Measurements from ENCODE around the gene MARK4. TPM values are rescaled to one million over a fixed set of nuclear protein-coding genes. Genes with fewer than 3 reads are reported as not detected.
"Not testable (repeated sequence)": the region's sequence is repeated elsewhere in the genome, so short reads cannot be mapped to it uniquely, and the experiment has no call there.

Gene MARK4
- total RNA-seq, 1 donor from 2014 or later, result 32.6 TPM

DNA sequence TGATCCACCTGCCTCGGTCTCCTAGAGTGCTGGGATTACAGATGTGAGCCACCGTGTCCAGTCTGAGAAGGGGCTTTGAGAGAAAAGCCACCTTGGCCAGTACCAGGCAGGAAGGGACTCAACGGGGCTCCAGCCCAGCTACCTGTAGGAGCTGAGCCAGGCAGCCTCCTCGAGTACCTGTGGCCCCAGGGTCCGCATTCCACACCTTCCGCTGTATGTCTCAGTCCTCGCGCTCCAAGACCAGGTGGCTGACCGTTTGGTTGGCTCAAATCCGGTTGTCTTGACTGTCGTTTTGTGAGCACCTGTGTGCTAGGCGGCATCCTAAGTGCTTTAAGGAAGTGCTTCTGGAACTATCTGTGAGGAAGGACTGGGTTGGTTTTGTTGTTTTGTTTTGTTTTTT is 16.2 kb downstream of the MARK4 start:
- DNase-seq (ENCODE audit: low spot score in 2 of 2), result no peak
- no peak for FAIRE-seq

DNA sequence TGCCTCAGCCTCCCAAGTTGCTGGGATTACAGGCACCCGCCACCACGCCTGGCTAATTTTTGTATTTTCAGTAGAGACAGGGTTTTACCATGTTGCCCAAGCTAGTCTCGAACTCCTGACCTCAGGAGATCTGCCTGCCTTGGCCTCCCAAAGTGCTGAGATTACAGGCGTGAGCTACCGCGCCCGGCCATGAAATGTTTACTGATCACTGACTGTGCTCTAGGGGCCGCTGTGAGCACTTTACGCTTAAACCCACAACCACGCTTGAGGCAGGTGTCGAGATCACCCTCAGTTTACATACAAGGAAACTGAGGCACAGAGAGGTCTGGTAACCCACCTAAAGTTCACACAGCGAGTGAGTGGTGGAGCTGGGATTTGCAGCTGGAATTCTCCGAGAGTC is 18.9 kb downstream of the MARK4 start:
- not testable (repeated sequence) for FAIRE-seq; DNase-seq (ENCODE audit: low spot score in 2 of 2)

DNA sequence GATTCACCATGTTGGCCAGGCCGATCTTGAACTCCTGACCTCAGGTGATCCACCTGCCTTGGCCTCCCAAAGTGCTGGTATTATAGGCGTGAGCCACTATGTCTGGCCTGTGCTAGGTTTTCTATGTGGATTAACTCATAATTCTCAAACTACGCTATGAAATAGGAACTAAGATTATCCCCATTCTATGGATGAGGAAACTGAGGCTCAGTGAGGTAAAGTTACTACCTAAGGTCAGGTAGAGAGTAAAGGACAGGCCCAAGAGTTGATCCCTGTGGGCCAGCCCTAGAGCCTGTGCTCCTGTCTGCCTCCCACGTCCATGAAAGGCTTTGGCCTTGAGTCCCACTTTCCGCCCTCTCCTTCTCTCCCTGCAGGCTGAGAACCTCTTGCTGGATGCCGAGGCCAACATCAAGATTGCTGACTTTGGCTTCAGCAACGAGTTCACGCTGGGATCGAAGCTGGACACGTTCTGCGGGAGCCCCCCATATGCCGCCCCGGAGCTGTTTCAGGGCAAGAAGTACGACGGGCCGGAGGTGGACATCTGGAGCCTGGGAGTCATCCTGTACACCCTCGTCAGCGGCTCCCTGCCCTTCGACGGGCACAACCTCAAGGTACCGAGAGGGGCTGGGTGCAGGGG is 20.1 kb downstream of the MARK4 start:
- DNase-seq (ENCODE audit: low spot score in 2 of 2) (no peak), FAIRE-seq (no peak)

DNA sequence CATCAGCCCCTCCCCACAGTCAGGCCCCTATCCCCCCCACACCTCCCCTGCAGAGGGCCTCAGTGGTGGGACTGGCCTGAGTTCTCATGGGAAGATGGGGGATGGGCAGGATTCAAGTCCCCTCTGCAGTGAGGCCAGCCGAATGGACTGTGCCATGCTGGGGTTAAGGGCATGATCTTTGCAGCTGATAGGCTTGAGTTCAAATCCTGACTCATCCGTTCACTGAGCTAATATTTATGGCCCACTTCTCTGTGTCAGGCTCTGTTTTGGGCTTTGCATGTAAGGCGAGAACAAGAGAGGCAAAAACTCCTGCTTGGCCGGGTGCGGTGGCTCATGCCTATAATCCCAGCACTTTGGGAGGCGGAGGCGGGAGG is 20.7 kb downstream of the MARK4 start:
- FAIRE-seq, result no peak

DNA sequence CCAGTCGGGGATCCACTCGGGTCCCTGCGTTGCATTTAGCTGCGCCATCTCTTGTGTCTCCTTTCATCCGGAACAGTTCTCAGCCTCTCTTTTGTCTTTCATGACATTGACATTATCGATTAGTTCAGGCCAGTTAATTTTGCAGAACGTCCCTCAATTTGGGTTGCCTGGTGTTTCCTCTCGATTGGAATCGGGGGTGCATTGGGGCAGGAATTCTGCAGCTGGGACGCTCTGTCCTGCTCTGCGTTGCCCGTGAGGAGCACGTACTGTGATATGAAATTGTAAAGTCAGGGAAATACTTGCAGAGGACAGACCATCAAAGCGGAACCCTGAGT is 22.4 kb downstream of the MARK4 start:
- FAIRE-seq, result no peak
- DNase-seq (ENCODE audit: low spot score in 2 of 2), result no peak

More for the DNA sequence above, 20.7 kb downstream of the MARK4 start:
- no peak for DNase-seq (ENCODE audit: low spot score in 2 of 2)

DNA sequence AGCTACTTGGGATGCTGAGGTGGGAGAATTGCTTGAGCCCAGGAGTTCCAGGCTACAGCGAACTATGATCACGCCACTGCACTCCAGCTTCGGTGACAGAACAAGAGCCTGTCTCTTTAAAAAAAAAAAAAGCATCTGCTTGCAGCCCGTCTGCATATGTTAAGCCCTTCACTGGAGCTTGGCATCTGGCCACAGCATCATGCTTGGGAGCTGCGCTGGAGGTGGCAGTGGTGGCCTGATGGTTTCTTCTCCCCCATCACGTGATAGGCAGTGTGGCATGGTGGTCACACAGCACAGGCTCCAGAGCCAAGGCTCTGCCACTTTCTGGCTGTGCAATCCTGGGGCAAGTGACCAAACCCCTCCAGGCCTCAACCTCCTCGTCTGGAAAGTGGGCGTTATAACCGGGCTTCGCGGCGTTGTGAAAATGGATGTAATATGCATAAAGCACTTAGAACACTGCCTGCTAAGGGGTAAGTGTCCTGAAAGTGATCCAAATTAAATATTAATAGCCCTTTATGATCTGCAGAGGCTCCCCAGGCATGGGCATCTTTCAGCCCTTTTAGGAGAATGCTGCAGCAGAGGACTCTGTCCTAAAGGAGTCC is 24.4 kb downstream of the MARK4 start:
- FAIRE-seq (no peak), DNase-seq (ENCODE audit: low spot score in 2 of 2) (no peak)

DNA sequence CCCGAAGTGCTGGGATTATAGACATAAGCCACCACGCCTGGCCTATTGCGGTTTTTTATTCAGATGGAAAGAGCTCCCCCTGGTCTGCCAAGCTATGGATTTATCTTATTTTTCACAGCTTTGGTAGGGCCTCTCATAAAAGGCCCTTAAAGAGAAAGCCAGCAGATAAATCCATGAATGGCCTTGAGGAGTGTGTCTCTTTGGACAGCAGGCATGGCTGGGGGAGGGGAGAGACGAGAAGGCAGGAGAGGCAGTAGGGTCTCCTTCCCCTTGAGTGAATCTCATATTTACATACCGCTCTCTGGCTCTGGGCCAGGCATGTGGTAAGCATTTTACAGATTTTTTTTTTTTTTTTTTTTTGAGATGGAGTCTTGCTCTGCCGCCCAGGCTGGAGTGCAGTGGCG is 25.2 kb downstream of the MARK4 start:
- no peak for DNase-seq (ENCODE audit: low spot score in 2 of 2)
- FAIRE-seq, result no peak

DNA sequence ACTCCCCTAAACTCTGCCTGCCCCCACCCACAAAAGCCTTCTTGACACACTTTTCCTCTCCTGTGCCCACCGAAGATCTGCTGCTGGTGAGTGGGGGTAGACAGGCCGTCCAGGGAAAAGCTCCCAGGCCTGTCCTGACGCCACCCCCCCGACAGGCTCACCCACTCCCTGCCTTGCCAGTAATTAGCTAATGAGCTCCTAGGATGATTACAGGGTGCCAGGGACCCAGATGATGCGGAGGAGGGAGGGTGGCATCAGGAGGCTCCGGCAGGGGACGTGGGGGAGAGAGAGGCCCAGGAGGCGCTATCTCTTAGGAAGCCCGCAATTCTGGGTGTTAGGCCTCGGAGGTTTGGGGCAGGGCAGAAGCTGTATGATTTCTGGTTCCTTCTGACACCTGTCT is 27.0 kb downstream of the MARK4 start:
- DNase-seq (ENCODE audit: low spot score in 2 of 2) (no peak), FAIRE-seq (no peak)

DNA sequence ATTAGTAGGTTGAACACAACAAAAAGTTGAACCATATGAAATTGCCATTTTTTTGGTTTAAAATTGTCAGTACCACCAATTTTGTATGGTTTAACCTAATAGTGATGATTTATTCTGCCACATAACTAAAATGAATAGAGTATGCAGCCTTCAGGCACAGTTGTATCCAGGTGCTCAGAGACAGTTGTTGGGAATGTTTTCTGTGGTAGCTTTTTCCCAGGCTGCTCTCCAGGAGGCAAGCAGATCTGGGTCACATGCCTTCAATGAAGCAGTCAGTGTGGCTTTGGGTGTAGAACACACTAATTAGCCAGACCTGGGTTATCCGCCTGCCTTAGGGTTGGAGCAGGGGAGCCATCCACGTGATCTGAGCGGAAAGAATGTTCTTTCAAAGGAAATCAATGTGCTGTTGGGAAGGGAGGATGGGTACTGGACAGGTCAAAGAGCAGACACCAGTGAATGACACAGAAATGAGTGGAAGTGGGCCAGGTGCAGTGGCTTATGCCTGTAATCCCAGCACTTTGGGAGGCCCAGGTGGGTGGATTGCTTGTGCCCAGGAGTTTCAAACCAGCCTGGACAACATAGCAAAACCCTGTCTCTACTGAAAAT is 28.6 kb downstream of the MARK4 start:
- FAIRE-seq (no peak), DNase-seq (ENCODE audit: low spot score in 2 of 2) (no peak)

DNA sequence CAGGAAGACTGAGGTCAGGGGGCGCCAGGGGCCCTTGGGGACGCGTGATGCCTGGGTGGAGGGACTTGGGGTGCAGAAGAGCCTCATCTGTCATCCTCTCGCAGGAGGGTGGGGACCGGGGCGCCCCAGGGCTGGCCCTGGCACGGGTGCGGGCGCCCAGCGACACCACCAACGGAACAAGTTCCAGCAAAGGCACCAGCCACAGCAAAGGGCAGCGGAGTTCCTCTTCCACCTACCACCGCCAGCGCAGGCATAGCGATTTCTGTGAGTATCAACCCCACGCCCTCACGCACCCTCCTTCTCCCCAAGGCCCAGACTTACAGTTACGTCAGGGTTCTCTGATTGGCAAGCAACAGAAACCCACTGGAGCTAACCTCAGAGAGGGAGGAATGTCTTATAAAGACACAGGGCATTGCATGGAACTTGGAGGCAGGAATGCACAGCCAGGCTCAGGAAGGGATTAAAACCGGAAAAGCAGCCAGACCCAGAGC is 29.4 kb downstream of the MARK4 start:
- DNase-seq (ENCODE audit: low spot score in 2 of 2) (no peak), FAIRE-seq (no peak)

DNA sequence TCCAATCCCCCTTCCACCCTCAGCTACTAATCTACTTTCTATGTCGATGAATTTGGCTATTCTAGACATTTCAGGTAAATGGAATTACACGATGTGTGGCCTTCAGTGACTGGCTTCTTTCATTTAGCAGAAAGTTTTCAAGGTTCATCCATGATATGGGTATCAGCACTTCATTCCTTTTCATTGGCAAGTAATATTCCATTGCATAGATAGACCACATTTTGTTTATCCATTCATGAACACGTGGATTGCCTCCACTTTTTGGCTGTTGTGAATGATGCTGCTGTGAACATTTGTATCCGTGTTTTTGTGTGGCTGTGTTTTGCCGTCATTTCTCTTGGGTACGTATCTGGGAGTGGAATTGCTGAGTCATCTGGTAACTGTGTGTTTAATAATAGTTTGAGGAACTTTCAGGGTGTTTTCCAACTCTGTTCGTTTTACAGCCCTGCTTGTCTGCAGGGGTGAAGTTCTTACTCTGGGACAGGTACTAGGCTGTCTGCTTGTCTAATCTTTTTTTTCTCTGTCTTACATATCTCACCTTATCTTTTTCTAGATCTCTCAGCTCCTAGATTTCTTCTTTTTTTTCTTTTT is 32.5 kb downstream of the MARK4 start:
- FAIRE-seq (no peak), DNase-seq (ENCODE audit: low spot score in 2 of 2) (no peak)

DNA sequence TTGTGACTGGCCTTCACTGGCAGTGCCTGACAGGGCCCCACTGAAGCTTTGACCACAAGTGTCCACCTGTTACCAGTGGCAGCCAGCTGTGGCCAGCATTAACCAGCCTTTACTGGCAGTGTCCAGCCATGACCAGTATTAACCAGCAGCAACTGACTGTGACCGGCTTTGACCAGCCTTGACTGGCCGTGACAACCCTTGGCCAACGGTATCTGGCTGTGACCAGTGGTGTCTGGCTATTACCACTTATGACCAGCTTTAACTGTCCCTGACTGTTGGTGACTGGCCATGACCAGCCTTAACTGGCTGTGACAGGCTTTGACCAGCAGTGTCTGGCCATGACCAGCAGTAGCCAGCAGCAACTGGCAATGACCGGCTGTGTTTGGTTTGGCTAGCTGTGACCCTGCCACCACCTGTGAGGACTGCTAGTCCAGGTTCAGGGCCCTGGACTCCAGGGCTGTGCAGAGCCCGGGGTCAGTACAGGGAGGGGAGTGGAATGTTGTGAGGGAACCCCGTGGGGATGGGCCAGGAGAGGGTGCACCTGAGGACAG is 39.4 kb downstream of the MARK4 start:
- FAIRE-seq (no peak), DNase-seq (ENCODE audit: low spot score in 2 of 2) (no peak)

DNA sequence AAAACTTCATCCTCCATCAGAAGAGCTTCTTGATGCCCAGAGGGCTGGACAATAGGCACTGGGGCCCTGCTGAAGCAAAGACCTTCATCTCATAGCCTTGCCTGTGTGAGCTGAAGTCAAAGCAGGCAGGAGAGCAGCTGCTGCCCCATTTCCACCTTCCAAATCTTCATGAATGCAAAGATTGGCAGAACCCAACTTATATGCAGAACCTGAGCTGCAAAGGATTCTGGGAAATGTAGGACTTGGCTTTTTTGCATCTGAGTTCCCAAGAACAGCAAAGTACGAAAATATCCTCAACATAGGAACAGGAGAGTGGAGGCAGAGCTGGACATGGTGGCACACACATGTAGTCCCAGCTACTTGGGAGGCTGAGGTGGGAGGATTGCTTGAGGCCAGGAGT is 40.8 kb downstream of the MARK4 start:
- FAIRE-seq (no peak), DNase-seq (ENCODE audit: low spot score in 2 of 2) (no peak)

DNA sequence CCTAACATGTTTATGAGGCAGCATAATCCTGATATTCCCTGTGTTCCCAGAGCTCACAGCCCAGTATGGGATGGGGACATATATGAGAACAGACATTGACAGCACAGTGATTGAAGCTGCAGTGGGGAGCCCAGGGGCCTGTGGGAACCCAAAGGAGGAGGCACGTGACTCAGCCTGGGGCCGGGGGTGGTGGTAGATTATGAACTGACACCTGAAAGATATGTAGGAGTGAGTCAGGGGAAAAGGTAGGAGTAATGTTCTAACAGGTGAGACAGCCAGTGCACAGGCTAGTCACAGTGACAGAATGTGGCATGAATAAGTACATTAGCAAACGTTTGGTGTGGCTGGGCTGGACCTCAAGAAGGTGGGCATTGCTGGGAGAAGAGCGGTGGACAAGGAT is 42.6 kb downstream of the MARK4 start:
- DNase-seq (ENCODE audit: low spot score in 2 of 2) (no peak), FAIRE-seq (no peak)

DNA sequence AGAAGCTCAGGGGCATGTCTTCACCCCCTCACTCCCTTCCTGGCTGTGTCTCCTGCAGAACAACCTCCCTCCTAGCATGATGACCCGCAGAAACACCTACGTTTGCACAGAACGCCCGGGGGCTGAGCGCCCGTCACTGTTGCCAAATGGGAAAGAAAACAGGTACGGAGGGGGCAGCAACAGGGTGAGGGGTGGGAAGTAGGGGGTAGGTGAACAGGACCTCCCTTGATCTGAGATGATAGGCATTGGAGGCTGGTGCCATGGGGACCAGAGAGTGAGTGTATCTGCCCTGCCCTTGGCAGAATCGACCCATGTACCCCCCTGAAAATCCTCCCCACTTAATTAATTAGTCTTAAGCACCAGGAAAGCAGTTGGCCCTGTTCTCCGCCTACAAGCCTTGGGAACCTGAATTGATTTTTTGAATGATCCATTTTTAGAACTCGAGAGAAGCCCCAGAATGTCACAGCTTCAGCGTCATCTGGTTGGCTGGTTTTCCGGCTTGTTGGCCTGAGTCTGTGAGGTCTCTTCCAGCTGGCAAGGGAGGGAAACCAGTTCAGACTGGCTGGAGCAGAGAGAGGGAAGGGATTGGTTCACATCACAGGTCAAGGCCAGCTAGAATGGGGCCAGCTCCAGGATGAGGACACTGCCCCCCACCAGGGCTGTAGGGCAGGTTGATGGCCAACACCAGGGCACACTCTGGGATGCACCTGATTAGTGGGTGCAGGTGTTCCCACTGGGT is 43.4 kb downstream of the MARK4 start:
- DNase-seq (ENCODE audit: low spot score in 2 of 2) (no peak), FAIRE-seq (no peak)

DNA sequence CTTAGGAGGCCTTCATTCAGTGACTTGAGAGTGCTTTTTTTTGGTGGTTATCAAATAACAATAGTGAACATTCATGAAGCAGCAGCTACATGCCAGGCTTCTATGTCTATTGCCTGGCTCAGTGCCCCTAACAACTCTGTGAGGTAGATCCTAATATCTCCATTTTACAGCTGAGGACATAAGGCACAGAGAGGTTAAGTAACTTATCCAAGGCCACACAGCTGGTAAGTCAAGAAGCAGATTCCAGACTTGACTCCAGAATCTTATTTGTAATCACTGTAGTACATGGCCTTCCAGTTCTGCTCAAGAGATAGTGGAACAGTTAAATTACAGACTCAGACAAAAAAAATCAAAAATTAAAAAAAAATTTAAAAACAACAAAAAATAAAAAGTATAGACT is 44.8 kb downstream of the MARK4 start:
- FAIRE-seq (no peak), DNase-seq (ENCODE audit: low spot score in 2 of 2) (no peak)

DNA sequence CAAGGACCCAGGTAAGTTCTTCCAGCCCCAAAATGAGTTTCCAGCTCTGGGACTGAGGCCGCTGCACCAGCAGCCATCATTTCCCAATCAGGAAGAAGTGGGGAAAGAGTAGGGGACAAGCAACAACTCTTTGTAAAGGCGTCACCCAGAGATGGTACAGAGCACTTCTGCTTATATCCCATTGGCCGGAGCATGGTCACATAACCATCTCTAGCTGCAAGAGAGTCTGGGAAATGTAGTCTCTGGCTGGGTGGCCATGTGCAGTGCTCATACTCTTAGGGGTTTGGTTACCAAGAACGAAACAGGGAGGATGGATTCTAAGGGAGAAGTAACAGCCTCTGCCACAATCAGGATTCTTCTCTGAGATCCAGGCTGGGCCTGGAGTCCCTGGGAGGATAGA is 45.3 kb downstream of the MARK4 start:
- FAIRE-seq, result no peak
- no peak for DNase-seq (ENCODE audit: low spot score in 2 of 2)

DNA sequence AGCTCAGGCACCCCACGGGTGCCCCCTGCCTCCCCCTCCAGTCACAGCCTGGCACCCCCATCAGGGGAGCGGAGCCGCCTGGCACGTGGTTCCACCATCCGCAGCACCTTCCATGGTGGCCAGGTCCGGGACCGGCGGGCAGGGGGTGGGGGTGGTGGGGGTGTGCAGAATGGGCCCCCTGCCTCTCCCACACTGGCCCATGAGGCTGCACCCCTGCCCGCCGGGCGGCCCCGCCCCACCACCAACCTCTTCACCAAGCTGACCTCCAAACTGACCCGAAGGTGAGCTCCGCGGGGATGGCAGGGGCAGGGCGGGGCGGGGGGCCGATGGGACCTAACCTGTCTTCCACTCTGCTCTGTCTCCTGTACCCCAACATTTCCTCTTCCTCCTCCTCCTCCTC is 46.6 kb downstream of the MARK4 start:
- DNase-seq (ENCODE audit: low spot score in 2 of 2) (no peak), FAIRE-seq (no peak)

DNA sequence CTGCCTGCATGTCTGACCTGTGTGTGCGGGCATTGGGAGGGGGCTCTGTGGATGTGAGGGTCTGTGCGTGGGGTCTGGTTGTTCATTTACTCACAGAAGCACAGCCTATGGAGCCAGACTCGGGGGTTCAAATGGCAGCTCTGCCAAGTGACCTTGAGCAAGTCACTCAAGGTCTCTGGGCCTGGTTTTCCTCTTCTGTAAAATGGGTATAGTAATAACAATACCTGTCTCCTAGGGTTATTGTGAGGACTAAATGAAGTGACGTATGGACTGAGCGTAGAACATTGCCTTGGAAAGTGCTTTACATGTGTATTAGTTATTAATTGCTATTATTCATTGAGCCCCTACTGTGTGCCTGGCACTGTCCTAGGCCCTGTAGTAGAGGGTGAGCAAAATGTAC is 47.2 kb downstream of the MARK4 start:
- FAIRE-seq (no peak), DNase-seq (ENCODE audit: low spot score in 2 of 2) (no peak)

DNA sequence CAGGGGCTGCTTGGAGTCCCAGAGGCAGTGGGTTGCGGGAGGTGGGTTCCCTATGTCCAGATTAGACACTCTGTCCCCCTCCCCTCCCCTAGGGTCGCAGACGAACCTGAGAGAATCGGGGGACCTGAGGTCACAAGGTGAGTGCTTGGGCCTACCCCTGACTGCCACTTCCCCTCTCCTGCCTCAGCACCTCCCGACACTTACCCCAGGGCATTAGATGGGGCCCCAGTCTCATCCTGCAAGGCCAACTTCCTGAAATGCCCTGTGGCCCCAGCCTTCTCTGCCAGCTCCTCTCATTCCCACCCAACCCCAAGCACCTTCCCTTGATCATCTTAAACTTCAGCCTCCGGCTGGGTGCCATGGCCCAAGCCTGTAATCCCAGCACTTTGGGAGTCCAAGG is 48.6 kb downstream of the MARK4 start:
- DNase-seq (ENCODE audit: low spot score in 2 of 2) (no peak), FAIRE-seq (no peak)

DNA sequence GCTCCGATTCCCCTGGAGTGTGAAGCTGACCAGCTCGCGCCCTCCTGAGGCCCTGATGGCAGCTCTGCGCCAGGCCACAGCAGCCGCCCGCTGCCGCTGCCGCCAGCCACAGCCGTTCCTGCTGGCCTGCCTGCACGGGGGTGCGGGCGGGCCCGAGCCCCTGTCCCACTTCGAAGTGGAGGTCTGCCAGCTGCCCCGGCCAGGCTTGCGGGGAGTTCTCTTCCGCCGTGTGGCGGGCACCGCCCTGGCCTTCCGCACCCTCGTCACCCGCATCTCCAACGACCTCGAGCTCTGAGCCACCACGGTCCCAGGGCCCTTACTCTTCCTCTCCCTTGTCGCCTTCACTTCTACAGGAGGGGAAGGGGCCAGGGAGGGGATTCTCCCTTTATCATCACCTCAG is 51.3 kb downstream of the MARK4 start:
- DNase-seq (ENCODE audit: low spot score in 2 of 2) (no peak), FAIRE-seq (no peak)
